Activated CD4-positive, alpha-beta T cell treated with anti-CD3 and anti-CD28 coated beads, Interleukin-2, amount 50 U/mL, for 16 hours (primary cell): Measurements from ENCODE around the gene APOLD1.
A peak's percentile ranks its signal among the peaks of the same experiment; 100 is the strongest.
"Not testable (repeated sequence)": the region's sequence is repeated elsewhere in the genome, so short reads cannot be mapped to it uniquely, and the experiment has no call there.

ENCODE experiments used
- DNase-seq: peaks from one replicate; pipeline ENCODE4 v3.0.0-alpha.2; 2020

The APOLD1 gene

DNA sequence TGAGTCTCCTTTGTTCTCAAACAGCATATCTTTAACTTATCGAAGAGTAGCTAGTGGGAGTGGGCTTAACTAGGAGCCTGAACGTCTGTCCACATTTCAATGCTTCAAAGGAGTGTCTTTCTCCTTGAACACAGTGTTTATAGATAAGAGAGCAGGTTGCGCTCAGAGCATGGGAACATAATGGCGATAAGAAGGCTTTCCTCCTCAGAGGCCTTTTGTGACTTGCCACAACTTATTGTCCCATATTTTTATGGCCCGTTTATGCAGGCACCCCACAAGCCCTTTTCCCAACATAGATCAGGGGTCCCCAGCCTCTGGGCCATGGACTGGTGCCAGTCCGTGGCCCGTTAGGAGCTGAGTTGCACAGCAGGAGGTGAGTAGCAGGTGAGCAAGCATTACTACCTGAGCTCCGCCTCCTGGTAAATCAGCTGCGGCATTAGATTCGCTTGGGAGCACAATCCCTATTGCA is 25.1 kb downstream of the APOLD1 start:
- DNase-seq = no peak

GRCh38 chr12:12811343-12811742 is 25.9 kb downstream of the APOLD1 start:
- DNase-seq = no peak

GRCh38 chr12:12812174-12812573 is 26.7 kb downstream of the APOLD1 start:
- DNase-seq = no peak

GRCh38 chr12:12812618-12813119 is 27.2 kb downstream of the APOLD1 start:
- no peak for DNase-seq

DNA sequence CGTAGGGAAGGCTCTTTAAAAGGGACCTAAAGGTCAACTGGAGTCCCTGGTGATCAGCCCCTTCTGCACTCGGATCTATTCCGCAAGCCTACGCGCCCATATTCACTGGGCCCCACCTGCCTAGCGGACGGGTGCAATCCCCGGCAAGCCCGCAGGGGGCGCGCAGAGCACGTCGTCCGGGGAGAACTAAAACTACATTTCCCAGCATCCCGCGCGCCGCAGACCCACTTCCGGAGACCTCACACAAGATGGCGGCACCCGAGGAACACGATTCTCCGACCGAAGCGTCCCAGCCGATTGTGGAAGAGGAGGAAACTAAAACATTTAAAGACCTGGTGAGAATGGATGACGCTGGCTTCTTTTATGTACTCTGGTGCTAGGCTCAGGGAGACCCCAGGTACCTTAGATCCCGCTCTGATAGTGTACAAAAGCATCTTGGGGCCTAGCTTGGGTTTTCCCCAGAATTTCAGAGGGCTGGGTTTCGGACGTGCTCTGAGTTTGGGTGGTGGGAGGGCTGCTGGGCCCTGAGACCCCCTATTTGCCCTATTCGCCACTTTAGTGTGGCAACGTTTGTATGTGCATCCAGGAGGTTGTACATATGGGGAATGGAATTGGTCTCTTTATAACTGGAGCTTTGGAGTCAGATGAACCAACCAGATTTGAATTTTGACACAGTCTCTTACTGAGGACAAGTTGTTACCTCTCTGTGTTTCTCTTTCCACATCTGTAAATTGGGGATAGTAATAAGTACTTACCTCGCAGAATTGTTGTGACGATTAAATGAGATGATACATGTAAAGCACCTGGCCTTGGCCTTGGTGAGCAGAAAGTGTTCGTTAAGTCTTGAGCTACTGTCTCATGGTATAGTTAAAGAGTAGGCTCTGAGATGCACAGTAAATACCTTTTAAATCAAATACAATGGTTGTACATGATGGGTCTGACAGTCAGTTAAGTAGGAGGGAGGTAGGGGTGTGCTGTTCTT is 28.0 kb downstream of the APOLD1 start, which contains the start of gene DDX47:
DDX47 (plus strand) TSS at position 227 of the 982 bp plus-strand sequence; CDS start at position 249, 22 bp downstream.
- DNase-seq = peak; percentile 97

GRCh38 chr12:12817616-12818015 is 32.2 kb downstream of the APOLD1 start:
- no peak for DNase-seq

DNA sequence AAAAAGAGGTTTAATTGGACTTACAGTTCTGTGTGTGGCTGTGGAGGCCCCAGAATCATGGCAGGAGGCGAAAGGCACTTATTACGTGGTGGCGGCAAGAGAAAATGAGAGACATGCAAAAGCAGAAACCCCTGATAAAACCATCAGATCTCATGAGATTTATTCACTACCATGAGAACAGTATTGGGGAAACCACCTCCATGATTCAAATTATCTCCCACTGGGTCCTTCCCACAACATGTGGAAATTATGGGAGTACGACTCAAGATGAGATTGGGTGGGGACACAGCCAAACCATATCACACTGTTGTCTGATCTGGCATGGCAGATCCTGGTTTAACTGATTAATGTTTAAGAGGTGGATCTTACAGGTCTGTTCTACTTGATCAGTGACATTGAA is 33.2 kb downstream of the APOLD1 start:
- no peak for DNase-seq

GRCh38 chr12:12819221-12819620 is 33.8 kb downstream of the APOLD1 start:
- no peak for DNase-seq

DNA sequence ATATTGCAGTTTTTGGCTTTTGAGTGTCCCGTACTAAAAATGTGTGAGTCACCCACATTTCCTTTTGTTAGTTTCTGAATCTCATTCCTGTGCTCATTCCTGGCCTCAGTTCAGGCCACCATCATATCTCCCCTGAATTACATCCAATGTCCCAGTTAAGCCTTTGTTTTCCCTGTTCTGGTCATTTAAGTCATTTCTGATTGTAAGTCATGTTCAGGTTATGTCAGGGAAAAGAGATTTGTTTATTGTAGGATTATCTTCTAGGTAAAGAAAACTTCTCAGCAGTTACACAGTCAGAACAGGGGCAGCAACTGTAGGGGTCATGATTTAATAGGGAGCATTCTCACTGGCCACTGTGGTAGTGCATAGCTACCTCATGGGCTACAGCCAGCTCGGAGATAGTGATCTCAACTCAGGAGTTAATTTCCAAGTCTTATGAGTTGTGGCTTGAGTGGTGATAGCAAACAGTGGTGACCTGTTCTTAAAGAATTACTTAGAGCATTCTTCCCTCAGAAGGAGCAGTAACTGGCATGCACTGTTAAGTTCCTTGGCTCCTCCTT is 34.4 kb downstream of the APOLD1 start:
- DNase-seq = no peak

DNA sequence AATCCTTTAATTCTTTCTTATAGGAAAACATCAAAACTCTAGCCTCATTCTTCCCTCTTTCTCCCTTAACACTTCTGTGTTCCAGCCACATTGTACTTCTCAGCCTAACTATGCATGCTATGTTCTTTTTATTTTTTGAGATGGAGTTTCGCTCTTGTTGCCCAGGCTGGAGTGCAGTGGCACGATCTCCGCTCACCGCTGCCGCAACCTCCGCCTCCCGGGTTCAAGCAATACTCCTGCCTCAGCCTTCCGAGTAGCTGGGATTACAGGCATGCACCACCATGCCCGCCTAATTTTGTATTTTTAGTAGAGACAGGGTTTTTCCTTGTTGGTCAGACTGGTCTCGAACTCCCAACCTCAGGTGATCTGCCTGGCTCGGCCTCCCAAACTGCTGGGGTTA is 34.9 kb downstream of the APOLD1 start:
- not testable (repeated sequence) for DNase-seq

DNA sequence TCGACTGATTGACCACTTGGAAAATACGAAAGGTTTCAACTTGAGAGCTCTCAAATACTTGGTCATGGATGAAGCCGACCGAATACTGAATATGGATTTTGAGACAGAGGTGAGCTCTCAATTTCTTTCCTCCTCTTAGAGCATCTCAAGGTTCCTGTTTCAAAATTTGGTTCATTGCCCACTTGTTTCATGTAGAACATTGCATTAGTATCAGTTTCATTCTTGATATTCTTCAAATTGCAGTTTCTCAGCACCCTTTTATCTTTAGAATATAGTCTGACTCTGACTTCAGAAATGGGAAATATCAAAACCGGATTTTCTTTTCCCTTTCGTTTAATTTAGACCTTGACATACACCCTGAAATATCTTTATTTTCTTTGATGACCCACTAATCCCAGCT is 36.5 kb downstream of the APOLD1 start:
- no peak for DNase-seq

DNA sequence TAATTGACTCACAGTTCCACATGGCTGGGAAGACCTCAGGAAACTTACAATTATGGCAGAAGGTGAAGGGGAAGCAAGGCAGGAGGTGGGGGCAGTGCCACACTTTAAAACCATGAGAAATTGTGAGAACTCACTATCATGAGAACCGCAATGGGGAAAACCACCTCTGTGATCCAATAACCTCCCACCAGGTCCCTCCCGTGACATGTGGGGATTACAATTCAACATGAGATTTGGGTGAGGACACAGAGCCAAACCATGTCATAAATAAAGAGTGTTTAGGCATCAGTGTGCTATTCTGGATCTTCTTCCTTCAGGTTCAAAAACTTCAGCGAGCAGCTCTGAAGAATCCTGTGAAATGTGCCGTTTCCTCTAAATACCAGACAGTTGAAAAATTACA is 37.4 kb downstream of the APOLD1 start:
- no peak for DNase-seq

DNA sequence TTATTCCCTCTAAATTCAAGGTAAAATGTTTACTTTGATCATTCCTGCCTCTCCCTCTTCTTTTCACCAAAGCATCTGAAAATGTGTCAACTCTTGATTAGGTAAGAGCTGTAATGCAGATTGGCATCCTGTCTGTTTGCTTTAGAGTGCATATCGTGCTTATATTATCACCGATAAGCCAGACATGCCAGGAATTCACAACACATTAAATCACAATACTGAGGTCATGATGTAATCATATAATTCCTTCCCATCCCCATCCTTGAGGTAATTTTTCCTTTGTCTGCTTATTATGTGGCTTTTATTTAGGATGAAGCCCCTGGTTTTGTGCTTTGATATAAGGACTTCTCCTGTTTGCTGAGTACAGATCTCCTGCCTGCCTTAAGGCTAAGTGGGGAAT is 37.8 kb downstream of the APOLD1 start:
- DNase-seq = no peak

GRCh38 chr12:12823811-12824210 is 38.4 kb downstream of the APOLD1 start:
- DNase-seq = no peak

DNA sequence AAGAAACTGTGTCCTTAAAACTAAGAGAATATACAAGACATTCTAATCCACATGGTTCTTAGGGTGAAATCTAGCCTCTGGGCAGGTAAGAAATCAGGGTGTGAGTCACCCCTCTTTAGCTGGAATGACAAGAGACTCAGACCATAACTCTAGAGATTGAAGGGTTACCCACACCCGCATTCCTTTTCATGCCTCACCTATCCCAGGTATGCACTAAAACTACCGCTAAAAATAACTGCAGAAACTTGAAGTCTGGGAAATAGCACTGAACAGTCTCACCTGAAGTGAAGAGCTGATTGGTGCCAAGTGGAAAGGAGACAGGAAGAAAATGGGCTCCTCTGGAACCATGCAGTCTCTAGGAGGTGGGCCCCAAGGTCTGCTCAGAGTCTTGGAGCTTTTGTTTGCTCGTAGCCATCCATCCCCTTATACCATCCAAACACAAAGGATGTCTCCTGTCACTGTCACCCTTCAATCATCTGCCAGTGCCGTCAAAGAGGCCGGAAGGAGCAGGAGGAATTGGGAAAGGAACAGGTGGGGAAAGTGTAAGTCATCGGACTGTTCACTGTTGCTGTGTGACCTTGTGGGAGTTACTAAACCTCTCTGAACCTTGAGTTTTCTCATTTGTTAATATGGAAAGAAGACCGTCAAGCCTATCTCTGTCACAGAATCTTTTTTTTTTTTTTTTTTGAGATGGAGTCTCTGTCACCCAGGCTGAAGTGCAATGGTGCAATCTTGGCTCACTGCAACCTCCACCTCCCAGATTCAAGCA is 50.1 kb downstream of the APOLD1 start:
- no peak for DNase-seq

DNA sequence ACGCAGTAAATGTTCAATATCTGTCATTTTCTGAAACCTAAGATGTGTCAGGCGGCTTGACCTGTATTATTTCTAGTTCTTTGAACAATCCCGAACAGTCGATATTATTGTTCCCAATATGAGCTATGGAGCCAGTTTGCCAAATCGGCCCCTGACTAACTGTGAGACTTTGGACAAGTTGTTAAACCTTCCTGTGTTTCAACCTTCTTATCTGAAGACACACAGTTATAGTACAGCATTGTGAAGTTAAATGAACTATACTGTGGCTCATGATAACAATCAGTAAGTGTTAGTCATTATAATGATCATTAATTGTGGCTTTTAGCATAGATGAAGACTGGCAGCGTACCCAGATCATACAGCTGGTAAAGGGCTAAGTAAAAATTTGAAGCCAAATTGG is 51.1 kb downstream of the APOLD1 start:
- DNase-seq = no peak

DNA sequence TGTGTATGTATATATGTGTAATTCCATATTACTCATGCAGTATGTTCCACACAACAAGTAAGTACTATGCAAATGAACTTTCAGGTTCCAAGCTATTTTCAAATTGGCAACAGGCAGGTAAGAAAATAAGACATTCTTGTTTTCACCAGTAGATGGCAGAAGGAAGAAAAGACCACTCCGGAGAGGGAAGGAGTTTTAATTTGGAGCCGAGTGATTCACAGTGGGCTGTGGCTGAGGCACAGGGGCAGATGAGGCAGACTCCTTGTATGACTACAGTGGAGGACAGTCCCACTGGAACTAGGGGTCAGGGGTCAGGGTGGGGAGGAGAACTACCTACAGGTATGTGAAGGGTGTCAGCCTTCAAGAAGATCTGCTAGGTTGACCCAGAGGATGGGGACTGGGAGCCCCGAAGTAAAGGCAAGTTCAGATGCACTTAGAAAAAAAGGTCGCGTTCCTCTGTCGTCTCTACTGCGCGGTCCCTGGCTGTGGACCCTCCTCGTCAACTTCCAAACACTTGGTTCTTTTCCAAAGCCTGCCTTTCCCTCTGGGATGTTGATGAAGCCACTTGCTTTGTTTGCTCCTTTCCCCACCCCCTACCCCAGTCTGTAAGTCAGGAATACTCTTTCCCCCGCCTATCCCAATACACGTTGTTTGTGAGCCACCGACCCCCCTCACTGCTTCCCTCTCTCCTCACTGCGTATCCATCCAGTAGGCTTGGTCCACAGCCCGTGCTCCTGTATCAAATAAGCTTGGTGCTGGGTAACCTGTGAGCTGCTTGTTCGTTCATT is 51.8 kb downstream of the APOLD1 start:
- DNase-seq = peak; percentile 76

GRCh38 chr12:12837813-12838153 is 52.3 kb downstream of the APOLD1 start:
- no peak for DNase-seq

GRCh38 chr12:12839003-12839395 is 53.5 kb downstream of the APOLD1 start:
- no peak for DNase-seq

GRCh38 chr12:12839439-12839838 is 54.0 kb downstream of the APOLD1 start:
- DNase-seq = not testable (repeated sequence)

DNA sequence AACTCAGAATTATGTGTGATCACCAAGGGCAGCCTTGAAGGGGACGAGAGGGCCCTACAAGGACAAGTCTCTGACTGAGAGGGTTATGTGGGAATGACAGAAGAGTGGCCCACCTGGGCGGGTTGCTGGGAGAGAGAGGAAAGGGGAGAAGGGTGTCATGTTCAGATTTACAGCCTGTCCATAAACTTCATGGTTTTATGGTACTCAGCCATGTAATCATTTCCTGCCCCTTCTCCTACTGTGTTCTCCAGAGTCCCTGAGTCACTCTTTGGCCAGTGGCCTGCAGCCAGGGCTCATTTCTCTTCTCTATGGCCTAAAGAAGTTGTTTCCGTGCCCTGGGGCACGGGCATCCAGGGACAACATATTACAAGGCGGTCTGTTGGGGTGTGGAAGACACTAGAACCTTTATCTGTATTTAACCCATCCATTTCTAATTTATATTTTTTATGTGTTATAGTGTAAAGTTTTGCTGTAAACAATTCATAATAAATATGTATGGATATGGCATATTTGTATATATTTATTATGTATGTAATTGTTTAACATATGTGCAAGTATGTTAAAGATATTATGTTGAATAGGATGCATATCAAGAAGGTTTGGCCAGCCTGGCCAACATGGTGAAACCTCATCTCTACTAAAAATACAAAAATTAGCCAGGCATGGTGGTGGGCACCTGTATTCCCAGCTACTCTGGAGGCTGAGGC is 54.6 kb downstream of the APOLD1 start:
- no peak for DNase-seq

DNA sequence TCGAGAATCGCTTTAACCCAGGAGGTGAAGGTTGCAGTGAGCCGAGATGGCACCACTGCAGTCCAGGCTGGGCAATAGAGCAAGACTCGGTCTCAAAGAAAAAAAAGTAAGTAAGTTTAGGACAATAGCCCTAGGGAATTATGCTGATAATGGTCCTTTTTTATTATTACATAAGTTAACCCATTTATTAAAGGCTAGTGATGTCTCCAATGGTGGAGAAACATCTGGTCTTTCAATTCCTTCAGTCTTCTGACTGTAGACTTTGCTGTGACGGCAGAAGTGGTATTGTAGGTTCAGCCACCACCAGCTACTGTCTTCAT is 55.1 kb downstream of the APOLD1 start:
- no peak for DNase-seq
